Measurements from ENCODE around the gene FMNL2. TPM values are rescaled to one million over a fixed set of nuclear protein-coding genes. Genes with fewer than 3 reads are reported as not detected.
"Not testable (repeated sequence)": the region's sequence is repeated elsewhere in the genome, so short reads cannot be mapped to it uniquely, and the experiment has no call there.

Gene FMNL2
- total and polyA plus RNA-seq, 10 donors = 8.8 to 59.3 (median 33.5) TPM

DNA sequence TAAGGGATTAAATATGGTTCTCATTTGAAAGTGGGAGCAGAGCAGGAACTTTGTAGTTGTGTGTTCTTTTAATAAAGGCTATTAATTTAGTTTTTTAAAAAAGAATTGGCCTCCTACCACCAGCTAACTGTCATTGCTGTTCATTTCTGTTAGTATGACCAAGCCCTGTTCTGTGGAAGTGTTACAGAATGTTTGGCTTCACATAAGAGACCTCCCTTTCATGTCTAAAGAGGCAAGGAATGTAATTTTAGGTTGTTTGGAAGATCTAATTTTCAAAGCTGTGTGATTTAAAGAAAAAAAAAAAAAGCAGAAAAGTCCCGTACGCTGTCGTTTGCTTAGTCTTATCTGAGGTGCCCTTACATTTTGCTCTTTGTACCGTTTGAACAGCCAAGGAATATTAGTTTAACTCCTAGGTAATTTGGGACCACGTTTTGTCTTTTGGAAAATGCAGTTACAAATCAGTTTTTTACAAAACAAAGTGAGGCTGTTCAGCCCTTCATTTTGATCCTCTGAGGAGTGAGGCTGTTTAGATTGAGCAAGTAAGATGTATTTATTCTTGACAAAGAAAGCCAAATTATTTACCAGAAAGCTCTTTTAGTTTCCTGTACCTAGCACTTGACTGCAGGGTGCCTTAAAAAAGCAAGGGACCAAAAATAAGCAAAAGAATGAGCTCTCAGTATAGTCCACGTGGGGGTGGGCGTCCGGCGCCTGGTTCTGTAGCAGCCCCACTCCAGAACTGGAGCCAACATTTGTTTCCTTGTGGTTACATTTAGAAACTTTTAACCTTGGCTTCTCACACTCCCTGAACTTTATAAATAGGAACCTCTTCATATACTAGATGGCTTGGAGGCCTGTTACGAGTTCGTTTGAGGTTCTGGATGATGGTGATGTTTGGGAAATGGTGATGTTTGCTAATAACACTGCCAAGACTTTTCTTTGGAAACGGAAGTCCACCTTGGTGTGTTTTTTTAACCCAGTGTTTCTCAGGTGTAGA lies 136.2 kb downstream of the FMNL2 start:
- intact Hi-C loops (cut with DNase I; ENCODE audit: low total_unique reads) = no loop called here
- no peak overlapping the region for H3K4me3 ChIP-seq
- DNase-seq = no peak
- TF ChIP-seq POLR2A (IDR thresholded peaks at IDR 0.05) (no peak), POLR2AphosphoS5 (IDR thresholded peaks at IDR 0.05) (no peak)
- TF ChIP-seq, protein P1, sequence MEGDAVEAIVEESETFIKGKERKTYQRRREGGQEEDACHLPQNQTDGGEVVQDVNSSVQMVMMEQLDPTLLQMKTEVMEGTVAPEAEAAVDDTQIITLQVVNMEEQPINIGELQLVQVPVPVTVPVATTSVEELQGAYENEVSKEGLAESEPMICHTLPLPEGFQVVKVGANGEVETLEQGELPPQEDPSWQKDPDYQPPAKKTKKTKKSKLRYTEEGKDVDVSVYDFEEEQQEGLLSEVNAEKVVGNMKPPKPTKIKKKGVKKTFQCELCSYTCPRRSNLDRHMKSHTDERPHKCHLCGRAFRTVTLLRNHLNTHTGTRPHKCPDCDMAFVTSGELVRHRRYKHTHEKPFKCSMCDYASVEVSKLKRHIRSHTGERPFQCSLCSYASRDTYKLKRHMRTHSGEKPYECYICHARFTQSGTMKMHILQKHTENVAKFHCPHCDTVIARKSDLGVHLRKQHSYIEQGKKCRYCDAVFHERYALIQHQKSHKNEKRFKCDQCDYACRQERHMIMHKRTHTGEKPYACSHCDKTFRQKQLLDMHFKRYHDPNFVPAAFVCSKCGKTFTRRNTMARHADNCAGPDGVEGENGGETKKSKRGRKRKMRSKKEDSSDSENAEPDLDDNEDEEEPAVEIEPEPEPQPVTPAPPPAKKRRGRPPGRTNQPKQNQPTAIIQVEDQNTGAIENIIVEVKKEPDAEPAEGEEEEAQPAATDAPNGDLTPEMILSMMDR (IDR thresholded peaks at IDR 0.05 in 8 of 11, conservative IDR thresholded peaks at IDR 0.05 in 3 of 11) = no peak
- H3K36me3 ChIP-seq = no peaks in the 10 kb centered on the region
- H3K27me3 ChIP-seq (replicated peaks in 1 of 7) = no peaks in the 10 kb centered on the region
- H3K27ac ChIP-seq = peak overlapping the region in 3 of 8 donors; percentile 5 to 82 (median 16)
- peaks cover 23 to 63% (median 45%) of the 10 kb centered on the region in 6 donors for H3K4me1 ChIP-seq
- no peaks in the 10 kb centered on the region for H3K9me3 ChIP-seq
- WGBS, 5 donors = 66 to 83% (median 79%) methylated on average over 12 of the region's 12 CpGs

DNA sequence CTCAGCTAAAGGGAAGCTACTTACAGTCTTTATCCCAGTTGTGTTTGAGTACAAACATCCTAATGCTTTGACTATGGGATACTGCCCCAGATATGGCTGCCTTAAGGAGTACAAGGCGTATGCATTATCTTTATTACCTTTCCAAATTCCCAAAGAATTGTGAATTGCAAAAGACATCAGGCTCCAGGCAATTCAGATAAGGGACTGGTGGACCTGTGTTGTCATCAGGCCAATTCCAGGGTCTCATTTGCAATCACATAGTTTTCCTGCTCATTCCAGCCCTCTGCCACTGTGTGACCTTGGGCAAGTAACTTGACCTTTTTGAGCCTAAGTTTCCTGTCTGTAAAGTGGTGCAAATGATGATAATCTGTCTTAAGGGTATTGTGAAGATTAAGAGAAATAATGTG lies 137.5 kb downstream of the FMNL2 start:
- no peak for TF ChIP-seq POLR2A (IDR thresholded peaks at IDR 0.05)
- TF ChIP-seq, protein P1 (IDR thresholded peaks at IDR 0.05 in 8 of 11, conservative IDR thresholded peaks at IDR 0.05 in 3 of 11) = no peak
- no peak for TF ChIP-seq POLR2AphosphoS5 (IDR thresholded peaks at IDR 0.05)
- H3K4me3 ChIP-seq = no peak overlapping the region
- peaks cover 16 to 50% (median 32%) of the 10 kb centered on the region in 6 donors for H3K4me1 ChIP-seq
- intact Hi-C loops (cut with DNase I; ENCODE audit: low total_unique reads) = no loop called here
- peak overlapping the region in 2 of 8 donors; percentile 1 to 5 for H3K27ac ChIP-seq
- no peaks in the 10 kb centered on the region for H3K36me3 ChIP-seq
- no peaks in the 10 kb centered on the region for H3K9me3 ChIP-seq
- H3K27me3 ChIP-seq (replicated peaks in 1 of 7) = no peaks in the 10 kb centered on the region
- 78 to 100% (median 91%) methylated on average over 1 of the region's 1 CpG for WGBS, 5 donors
- no peak for DNase-seq

DNA sequence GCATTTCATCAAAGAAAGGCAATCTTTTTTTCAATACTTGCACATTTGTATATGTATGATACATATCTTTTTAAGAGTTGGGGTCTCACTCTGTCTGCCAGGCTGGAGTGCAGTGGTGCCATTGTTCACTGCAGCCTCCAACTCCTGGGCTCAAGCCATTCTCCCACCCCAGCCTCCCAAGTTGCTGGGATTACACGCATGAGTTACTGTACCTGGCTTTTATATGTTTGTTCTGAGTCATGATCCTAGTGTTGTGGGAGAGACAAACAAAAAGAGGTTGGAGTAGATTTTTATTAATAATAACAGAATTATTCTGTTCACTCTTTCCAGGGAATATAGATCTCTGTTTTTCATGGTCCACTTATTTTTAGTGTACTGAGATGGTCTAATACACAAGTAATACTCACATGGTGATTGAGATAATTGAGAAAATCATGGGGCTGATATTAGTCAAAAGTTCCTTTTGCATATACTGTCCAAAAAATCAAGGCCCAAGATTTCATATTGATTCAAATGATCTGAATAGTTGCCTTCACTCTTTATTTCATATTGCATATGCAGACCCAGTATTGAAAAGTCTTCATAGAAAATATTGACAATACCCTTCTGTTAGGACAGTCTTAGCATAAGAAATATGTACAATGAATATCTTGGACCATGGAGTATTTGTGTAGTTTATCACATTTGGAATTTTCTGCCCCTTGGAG lies 138.3 kb downstream of the FMNL2 start:
- no peak for TF ChIP-seq POLR2A (IDR thresholded peaks at IDR 0.05)
- TF ChIP-seq POLR2AphosphoS5 (IDR thresholded peaks at IDR 0.05) = no peak
- TF ChIP-seq, protein P1 (IDR thresholded peaks at IDR 0.05 in 8 of 11, conservative IDR thresholded peaks at IDR 0.05 in 3 of 11) = no peak
- H3K36me3 ChIP-seq = no peaks in the 10 kb centered on the region
- H3K4me1 ChIP-seq = peaks cover 13 to 42% (median 25%) of the 10 kb centered on the region in 6 donors
- intact Hi-C loops (cut with DNase I; ENCODE audit: low total_unique reads) = no loop called here
- no peak overlapping the region for H3K27ac ChIP-seq
- no peak for DNase-seq
- H3K4me3 ChIP-seq = no peak overlapping the region
- H3K9me3 ChIP-seq = no peaks in the 10 kb centered on the region
- no peaks in the 10 kb centered on the region for H3K27me3 ChIP-seq (replicated peaks in 1 of 7)
- 86 to 100% (median 95%) methylated on average over 1 of the region's 1 CpG for WGBS, 5 donors

DNA sequence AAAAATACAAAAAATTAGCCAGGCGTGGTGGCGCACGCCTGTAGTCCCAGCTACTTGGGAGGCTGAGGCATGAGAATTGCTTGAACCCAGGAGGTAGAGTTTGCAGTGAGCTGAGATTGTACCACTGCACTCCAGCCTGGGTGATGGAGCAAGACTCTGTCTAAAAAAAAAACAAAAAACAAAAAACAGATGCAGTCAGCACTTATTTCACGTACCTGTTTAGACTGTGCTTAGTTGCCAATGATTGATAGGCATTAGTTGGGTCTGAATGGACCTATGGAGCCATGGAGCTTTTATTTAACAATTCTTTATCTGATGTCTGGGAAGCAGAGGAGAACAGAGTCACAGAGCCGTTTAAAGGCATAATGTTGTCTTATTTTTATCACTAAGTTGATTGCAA lies 139.5 kb downstream of the FMNL2 start:
- H3K27ac ChIP-seq; H3K27me3 ChIP-seq (replicated peaks in 1 of 7); H3K4me3 ChIP-seq; DNase-seq; H3K9me3 ChIP-seq; H3K36me3 ChIP-seq; intact Hi-C loops (cut with DNase I; ENCODE audit: low total_unique reads): not testable (repeated sequence)
- peaks cover 1 to 30% (median 13%) of the 10 kb centered on the region in 6 donors for H3K4me1 ChIP-seq
- WGBS, 5 donors = 90 to 96% (median 93%) methylated on average over 5 of the region's 5 CpGs

Measured in spleen (tissue), 11 donors.